HEK293 (cell line): Measurements from ENCODE around the gene INPP5F.
A peak's percentile ranks its signal among the peaks of the same experiment; 100 is the strongest.

ENCODE experiments used
- CTCF ChIA-PET: fragments of 350-600 bp; formaldehyde crosslinking; extraction: SDS; loops from one replicate; lab custom pipeline; 2021; ENCODE audit warnings: antibody characterized with exemption; lab: Yijun Ruan, JAX
- POLR2A ChIA-PET: fragments of 300-600 bp; formaldehyde crosslinking; extraction: SDS; loops from one replicate; lab custom pipeline; 2020; ENCODE audit warnings: antibody characterized with exemption, inconsistent platforms; lab: Yijun Ruan, JAX
- H3K27ac ChIP-seq: fragments of 200-500 bp; sonication (Bioruptor generic); 2 replicates; pipeline ENCODE4 v1.5.1; 2014; ENCODE audit warnings: low read depth, low read length, control low read depth, inconsistent platforms; ENCODE audit errors: extremely low read depth
- H3K36me3 ChIP-seq, 2 experiments: fragments of 200-500 bp in 1 of 2; sonication (Bioruptor generic) in 1 of 2; 1 replicate in 1 of 2; 2 replicates in 1 of 2; pipeline ENCODE4 v1.5.1; 2014 to 2017; ENCODE audit warnings: inconsistent platforms in 2 of 2, low read length in 2 of 2; ENCODE audit not compliant: control insufficient read depth in 2 of 2, insufficient read depth in 1 of 2
- H3K4me1 ChIP-seq: fragments of 200-500 bp; sonication (Bioruptor generic); 2 replicates; pipeline ENCODE4 v1.5.1; 2014; ENCODE audit warnings: mild to moderate bottlenecking, low read length, inconsistent platforms; ENCODE audit not compliant: control insufficient read depth, insufficient read depth
- H3K4me3 ChIP-seq: 2 replicates; pipeline ENCODE4 v1.5.1; 2011; ENCODE audit warnings: low read depth, mild to moderate bottlenecking, control low read depth, low read length, moderate library complexity
- H3K9me3 ChIP-seq: fragments of 200-500 bp; sonication (Bioruptor generic); 2 replicates; pipeline ENCODE4 v1.5.1; 2014; ENCODE audit warnings: low read depth, low read length, inconsistent platforms; ENCODE audit not compliant: control insufficient read depth, insufficient read depth
- AEBP2 ChIP-seq: fragments of 450-650 bp; formaldehyde crosslinking; IDR thresholded peaks from 2 replicates; pipeline ENCODE4 v1.5.1; 2016; ENCODE audit warnings: missing biosample characterization, missing genetic modification characterization, borderline replicate concordance
- EGR2 ChIP-seq: fragments of 450-650 bp; formaldehyde crosslinking; IDR thresholded peaks from 2 replicates; pipeline ENCODE4 v1.5.1; 2016; ENCODE audit warnings: low read depth, missing biosample characterization, missing genetic modification characterization
- GLI4 ChIP-seq: fragments of 450-650 bp; formaldehyde crosslinking; IDR thresholded peaks from 2 replicates; pipeline ENCODE4 v1.5.1; 2016; ENCODE audit warnings: missing biosample characterization, missing genetic modification characterization
- RBAK ChIP-seq: fragments of 450-650 bp; formaldehyde crosslinking; IDR thresholded peaks from 2 replicates; pipeline ENCODE4 v1.5.1; 2016; ENCODE audit warnings: missing biosample characterization, missing genetic modification characterization
- SALL2 ChIP-seq: fragments of 450-650 bp; formaldehyde crosslinking; IDR thresholded peaks from 2 replicates; pipeline ENCODE4 v1.5.0; 2017; ENCODE audit warnings: missing biosample characterization, mild to moderate bottlenecking, missing genetic modification characterization, borderline replicate concordance
- SCRT2 ChIP-seq: fragments of 450-650 bp; formaldehyde crosslinking; IDR thresholded peaks from 2 replicates; pipeline ENCODE4 v1.5.1; 2016; ENCODE audit warnings: missing biosample characterization, missing genetic modification characterization
- TCF7L2 ChIP-seq: IDR thresholded peaks from 2 replicates; pipeline ENCODE4 v1.6.1; 2011; ENCODE audit warnings: low read depth, mild to moderate bottlenecking, inconsistent platforms, low read length, moderate library complexity, borderline replicate concordance
- TRIM28 ChIP-seq: IDR thresholded peaks from 2 replicates; pipeline ENCODE4 v1.6.1; 2011; ENCODE audit warnings: low read length, control low read depth, borderline replicate concordance
- WT1 ChIP-seq: fragments of 450-650 bp; formaldehyde crosslinking; IDR thresholded peaks from 2 replicates; pipeline ENCODE4 v1.5.1; 2016; ENCODE audit warnings: missing biosample characterization, missing genetic modification characterization
- ZFHX2 ChIP-seq: fragments of 450-650 bp; formaldehyde crosslinking; conservative IDR thresholded peaks from 2 replicates; pipeline ENCODE4 v1.5.1; 2016; ENCODE audit warnings: missing biosample characterization, missing genetic modification characterization
- ZFP3 ChIP-seq: fragments of 450-650 bp; formaldehyde crosslinking; IDR thresholded peaks from 2 replicates; pipeline ENCODE4 v1.5.1; 2016; ENCODE audit warnings: low read depth, missing biosample characterization, missing genetic modification characterization
- ZNF112 ChIP-seq: fragments of 450-650 bp; formaldehyde crosslinking; IDR thresholded peaks from 2 replicates; pipeline ENCODE4 v1.5.0; 2017; ENCODE audit warnings: missing biosample characterization, missing genetic modification characterization
- ZNF157 ChIP-seq: fragments of 450-650 bp; formaldehyde crosslinking; IDR thresholded peaks from 2 replicates; pipeline ENCODE4 v1.5.1; 2016; ENCODE audit warnings: missing biosample characterization, missing genetic modification characterization
- ZNF19 ChIP-seq: fragments of 450-650 bp; formaldehyde crosslinking; IDR thresholded peaks from 2 replicates; pipeline ENCODE4; 2016; ENCODE audit warnings: missing biosample characterization, missing genetic modification characterization, low read depth
- ZNF239 ChIP-seq: fragments of 450-650 bp; formaldehyde crosslinking; IDR thresholded peaks from 2 replicates; pipeline ENCODE4 v1.5.1; 2016; ENCODE audit warnings: missing biosample characterization, missing genetic modification characterization
- ZNF274 ChIP-seq, 2 experiments: fragments of 200-500 bp in 1 of 2; fragments of 450-650 bp in 1 of 2; sonication (Bioruptor generic) in 1 of 2; formaldehyde crosslinking in 1 of 2; IDR thresholded peaks; 2 replicates each; pipeline versions ENCODE4 v1.5.1 to v1.6.1; 2014 to 2016; ENCODE audit warnings: borderline replicate concordance in 1 of 2, inconsistent platforms in 1 of 2, low read length in 1 of 2, missing biosample characterization in 1 of 2, missing genetic modification characterization in 1 of 2
- ZNF416 ChIP-seq: fragments of 450-650 bp; formaldehyde crosslinking; IDR thresholded peaks from 2 replicates; pipeline ENCODE4 v1.5.1; 2016; ENCODE audit warnings: missing biosample characterization, missing genetic modification characterization
- ZNF555 ChIP-seq: fragments of 450-650 bp; formaldehyde crosslinking; conservative IDR thresholded peaks from 2 replicates; pipeline ENCODE4 v1.5.1; 2017; ENCODE audit warnings: missing biosample characterization, mild to moderate bottlenecking, missing genetic modification characterization, inconsistent platforms
- ZNF610 ChIP-seq: fragments of 450-650 bp; formaldehyde crosslinking; IDR thresholded peaks from 2 replicates; pipeline ENCODE4 v1.5.1; 2016; ENCODE audit warnings: missing biosample characterization, missing genetic modification characterization, borderline replicate concordance
- ZNF645 ChIP-seq: fragments of 450-650 bp; formaldehyde crosslinking; IDR thresholded peaks from 2 replicates; pipeline ENCODE4; 2016; ENCODE audit warnings: missing biosample characterization, missing genetic modification characterization
- ZNF692 ChIP-seq: fragments of 450-650 bp; formaldehyde crosslinking; IDR thresholded peaks from 2 replicates; pipeline ENCODE4 v1.5.1; 2016; ENCODE audit warnings: missing biosample characterization, missing genetic modification characterization

The INPP5F gene

GRCh38 chr10:119742947-119743648 lies 17.2 kb downstream of the INPP5F start:
- ChIA-PET POLR2A (interaction anchor here (0.6 kb wide), 1 partner anchor 18 kb away, joined by 4 read pairs; the partner anchor contains the start of gene INPP5F), CTCF (interaction anchor here (0.9 to 3.3 kb wide), 3 partner anchors 8 to 116 kb away, joined by 5 to 15 read pairs (median 8); no protein-coding TSS in a partner anchor)
- H3K9me3 ChIP-seq, result no peaks in the 10 kb centered on the region
- peaks cover 7% of the 10 kb centered on the region for H3K4me1 ChIP-seq
- H3K4me3 ChIP-seq, result no peak overlapping the region
- peak; percentile 78 for TF ChIP-seq EGR2 (tag by site-specific recombination)
- TF ChIP-seq ZFHX2 (tag by site-specific recombination), result peak; percentile 82
- TF ChIP-seq ZNF555, result no peak
- TF ChIP-seq ZFP3 (tag by site-specific recombination), result no peak
- no peak for TF ChIP-seq RBAK (tag by site-specific recombination)
- H3K36me3 ChIP-seq, result peaks cover 0 to 3% of the 10 kb centered on the region in 2 experiments; a peak in 1 of 3 replicates
- no peak overlapping the region for H3K27ac ChIP-seq

- POLR2A ChIA-PET, result interaction anchor here (0.8 kb wide), 1 partner anchor 22 kb away, joined by 4 read pairs; the partner anchor contains the start of gene INPP5F
- Histone ChIP-seq H3K27ac (no peak overlapping the region), H3K4me1 (peaks cover 4% of the 10 kb centered on the region; the same call in 1 of the 2 replicates), H3K36me3 (peaks cover 0 to 3% of the 10 kb centered on the region in 2 experiments; a peak in 1 of 3 replicates), H3K4me3 (no peak overlapping the region), H3K9me3 (no peaks in the 10 kb centered on the region)
- CTCF ChIA-PET, result interaction anchor here (0.8 to 7.9 kb wide), 3 partner anchors 111 to 173 kb away, joined by 4 to 119 read pairs (median 6); no protein-coding TSS in a partner anchor
- TF ChIP-seq ZNF416 (tag by site-specific recombination) (no peak), TRIM28 (peak; percentile 65; the same call in 1 of the 2 replicates)
Observed at GRCh38 chr10:119747940-119748339, 22.1 kb downstream of the INPP5F start.

GRCh38 chr10:119748871-119749270 lies 23.0 kb downstream of the INPP5F start:
- H3K9me3 ChIP-seq, result no peaks in the 10 kb centered on the region
- CTCF ChIA-PET, result interaction anchor here (0.7 to 7.9 kb wide), 4 partner anchors 11 to 473 kb away, joined by 3 to 119 read pairs (median 8); no protein-coding TSS in a partner anchor
- H3K36me3 ChIP-seq, result peaks cover 0 to 3% of the 10 kb centered on the region in 2 experiments; a peak in 1 of 3 replicates
- H3K27ac ChIP-seq, result no peak overlapping the region
- no peak overlapping the region for H3K4me3 ChIP-seq
- H3K4me1 ChIP-seq, result peaks cover 7% of the 10 kb centered on the region
- POLR2A ChIA-PET, result interaction anchor here (0.8 kb wide), 1 partner anchor 23 kb away, joined by 4 read pairs; the partner anchor contains the start of gene INPP5F
- TF ChIP-seq ZNF645 (no peak), ZNF274 (IDR thresholded peaks at IDR 0.05; ENCODE audit: low read length) (no peak), ZNF274 (tag by site-specific recombination; IDR thresholded peaks at IDR 0.05; ENCODE audit: borderline replicate concordance) (no peak), ZNF19 (tag by site-specific recombination) (no peak), GLI4 (tag by site-specific recombination) (no peak), TCF7L2 (no peak), SALL2 (no peak), WT1 (no peak)

- Histone ChIP-seq H3K27ac (no peak overlapping the region), H3K9me3 (no peaks in the 10 kb centered on the region), H3K4me3 (no peak overlapping the region), H3K36me3 (peaks cover 0 to 3% of the 10 kb centered on the region in 2 experiments; a peak in 1 of 3 replicates), H3K4me1 (peaks cover 11% of the 10 kb centered on the region)
- POLR2A ChIA-PET, result no interaction called here
- CTCF ChIA-PET, result interaction anchor here (0.6 to 7.9 kb wide), 8 partner anchors 12 to 986 kb away, joined by 3 to 119 read pairs (median 4); partner anchors contain the start of gene INPP5F
- TF ChIP-seq ZNF157 (tag by site-specific recombination) (no peak), SCRT2 (no peak), ZNF692 (tag by site-specific recombination) (no peak), ZNF610 (tag by site-specific recombination) (no peak), AEBP2 (tag by site-specific recombination) (no peak), ZNF239 (tag by site-specific recombination) (no peak), ZNF112 (tag by site-specific recombination) (no peak), TCF7L2 (no peak)
Observed at GRCh38 chr10:119749455-119749854, 23.6 kb downstream of the INPP5F start.
